DOHH2 (cell line): ENCODE results near the gene LRMDA.

Experiments
- H3F3A ChIP-seq: fragments of 200-600 bp; sonication (generic), shearing (Covaris generic); 2 replicates; pipeline ENCODE4 v1.6.0; 2016; ENCODE audit warnings: antibody characterized with exemption, mild to moderate bottlenecking; ENCODE audit not compliant: control insufficient read depth, insufficient read depth
- H3K27ac ChIP-seq: fragments of 200-600 bp; sonication (generic); 2 replicates; pipeline ENCODE4 v1.5.1; 2014; ENCODE audit warnings: low read depth, mild to moderate bottlenecking, low read length, moderate library complexity
- H3K27me3 ChIP-seq: fragments of 200-600 bp; sonication (generic); 2 replicates; pipeline ENCODE4 v1.6.1; 2014; ENCODE audit warnings: mild to moderate bottlenecking, low read length, mixed read lengths; ENCODE audit not compliant: control insufficient read depth
- H3K36me3 ChIP-seq: fragments of 200-600 bp; sonication (generic); 2 replicates; pipeline ENCODE4 v1.6.1; 2014; ENCODE audit warnings: mild to moderate bottlenecking, low read length, moderate library complexity, mixed read lengths; ENCODE audit not compliant: control insufficient read depth
- H3K4me1 ChIP-seq: fragments of 200-600 bp; sonication (generic); 2 replicates; pipeline ENCODE4 v1.6.1; 2014; ENCODE audit warnings: mild to moderate bottlenecking, low read length, mixed read lengths; ENCODE audit not compliant: control insufficient read depth
- H3K4me2 ChIP-seq: fragments of 200-600 bp; sonication (generic); 2 replicates; pipeline ENCODE4 v1.6.0; 2014; ENCODE audit warnings: mild to moderate bottlenecking, low read length, moderate library complexity
- H3K4me3 ChIP-seq: fragments of 200-600 bp; sonication (generic); 2 replicates; pipeline ENCODE4 v1.5.1; 2014; ENCODE audit warnings: mild to moderate bottlenecking, low read length, mixed read lengths
- H3K79me2 ChIP-seq: fragments of 200-600 bp; sonication (generic); 2 replicates; pipeline ENCODE4 v1.6.1; 2014; ENCODE audit warnings: mild to moderate bottlenecking, low read length, mixed read lengths; ENCODE audit not compliant: control insufficient read depth
- H3K9me2 ChIP-seq: fragments of 200-600 bp; sonication (generic); replicated peaks from 2 replicates; pipeline ENCODE4 v1.6.1; 2014; ENCODE audit warnings: mild to moderate bottlenecking, low read length, mixed read lengths; ENCODE audit not compliant: control insufficient read depth
- H3K9me3 ChIP-seq: fragments of 200-600 bp; sonication (generic); 2 replicates; pipeline ENCODE4 v1.6.1; 2014; ENCODE audit warnings: antibody characterized with exemption, low read length, mixed read lengths; ENCODE audit not compliant: control insufficient read depth, insufficient read depth
- H4K20me1 ChIP-seq: fragments of 200-600 bp; sonication (generic); 2 replicates; pipeline ENCODE4 v1.6.0; 2014; ENCODE audit warnings: low read depth, mild to moderate bottlenecking, antibody characterized with exemption, low read length, moderate library complexity; ENCODE audit not compliant: control insufficient read depth, insufficient read depth
- EZH2phosphoT487 ChIP-seq: fragments of 200-600 bp; sonication (generic); IDR thresholded peaks from 2 replicates; pipeline ENCODE4 v1.6.1; 2017; ENCODE audit warnings: borderline replicate concordance, mild to moderate bottlenecking, antibody characterized with exemption, low read length, moderate library complexity, mixed read lengths
- TF ChIP-seq, protein P1 (sequence below): fragments of 200-600 bp; sonication (generic); IDR thresholded peaks from one replicate; pipeline ENCODE4 v1.5.1; 2014; ENCODE audit warnings: antibody characterized with exemption, mild to moderate bottlenecking, low read depth, low read length; ENCODE audit not compliant: poor library complexity, severe bottlenecking

LRMDA gene

DNA sequence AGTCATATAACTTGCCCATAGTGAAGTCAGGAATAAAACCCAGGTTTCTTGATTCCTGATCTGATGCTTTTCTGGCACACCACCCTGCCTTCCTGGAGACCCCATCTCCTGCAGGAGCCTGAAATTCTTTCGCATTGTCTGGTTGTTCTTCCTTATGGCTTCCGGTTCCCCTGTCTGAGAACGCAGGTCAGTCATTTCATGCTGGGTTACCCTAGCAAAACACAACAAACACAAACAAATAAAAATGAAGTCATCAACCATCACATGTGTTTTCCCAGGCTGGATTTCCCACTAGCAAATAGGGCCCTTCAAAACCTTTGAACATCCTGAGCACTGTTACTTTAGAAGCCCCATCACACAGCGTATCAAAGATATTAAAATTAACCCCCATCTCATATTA is 569.6 kb downstream of the LRMDA start:
- Histone ChIP-seq H3K27ac (no peak overlapping the region), H3K79me2 (no peaks in the 10 kb centered on the region), H3K4me3 (no peak overlapping the region), H3K9me3 (no peaks in the 10 kb centered on the region), H3K36me3 (no peaks in the 10 kb centered on the region), H3F3A (no peaks in the 10 kb centered on the region), H3K27me3 (no peaks in the 10 kb centered on the region), H3K4me2 (no peak overlapping the region), H3K9me2 (no peaks in the 10 kb centered on the region), H4K20me1 (no peaks in the 10 kb centered on the region), H3K4me1 (no peaks in the 10 kb centered on the region)
- TF ChIP-seq, protein P1, sequence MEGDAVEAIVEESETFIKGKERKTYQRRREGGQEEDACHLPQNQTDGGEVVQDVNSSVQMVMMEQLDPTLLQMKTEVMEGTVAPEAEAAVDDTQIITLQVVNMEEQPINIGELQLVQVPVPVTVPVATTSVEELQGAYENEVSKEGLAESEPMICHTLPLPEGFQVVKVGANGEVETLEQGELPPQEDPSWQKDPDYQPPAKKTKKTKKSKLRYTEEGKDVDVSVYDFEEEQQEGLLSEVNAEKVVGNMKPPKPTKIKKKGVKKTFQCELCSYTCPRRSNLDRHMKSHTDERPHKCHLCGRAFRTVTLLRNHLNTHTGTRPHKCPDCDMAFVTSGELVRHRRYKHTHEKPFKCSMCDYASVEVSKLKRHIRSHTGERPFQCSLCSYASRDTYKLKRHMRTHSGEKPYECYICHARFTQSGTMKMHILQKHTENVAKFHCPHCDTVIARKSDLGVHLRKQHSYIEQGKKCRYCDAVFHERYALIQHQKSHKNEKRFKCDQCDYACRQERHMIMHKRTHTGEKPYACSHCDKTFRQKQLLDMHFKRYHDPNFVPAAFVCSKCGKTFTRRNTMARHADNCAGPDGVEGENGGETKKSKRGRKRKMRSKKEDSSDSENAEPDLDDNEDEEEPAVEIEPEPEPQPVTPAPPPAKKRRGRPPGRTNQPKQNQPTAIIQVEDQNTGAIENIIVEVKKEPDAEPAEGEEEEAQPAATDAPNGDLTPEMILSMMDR, result no peak
- TF ChIP-seq EZH2phosphoT487, result no peak

DNA sequence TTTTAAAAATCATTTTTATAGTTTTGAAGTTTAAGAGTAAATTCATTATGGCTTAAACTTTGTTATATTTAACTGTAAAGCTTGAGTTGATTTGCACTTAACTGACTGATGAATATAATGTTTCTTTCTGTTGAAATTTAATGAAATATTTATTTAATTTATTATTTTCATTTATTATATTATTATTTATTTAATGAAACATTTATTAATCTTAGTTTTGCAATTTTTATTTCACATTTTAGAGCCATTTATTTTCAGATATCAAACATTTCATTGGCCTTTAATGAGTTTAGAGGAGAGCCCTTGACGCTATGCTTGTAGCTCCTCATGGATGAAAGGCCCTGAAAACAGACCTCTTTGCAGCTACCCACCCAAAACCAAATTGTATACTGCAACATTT is 570.0 kb downstream of the LRMDA start:
- no peaks in the 10 kb centered on the region for H3K36me3 ChIP-seq

DNA sequence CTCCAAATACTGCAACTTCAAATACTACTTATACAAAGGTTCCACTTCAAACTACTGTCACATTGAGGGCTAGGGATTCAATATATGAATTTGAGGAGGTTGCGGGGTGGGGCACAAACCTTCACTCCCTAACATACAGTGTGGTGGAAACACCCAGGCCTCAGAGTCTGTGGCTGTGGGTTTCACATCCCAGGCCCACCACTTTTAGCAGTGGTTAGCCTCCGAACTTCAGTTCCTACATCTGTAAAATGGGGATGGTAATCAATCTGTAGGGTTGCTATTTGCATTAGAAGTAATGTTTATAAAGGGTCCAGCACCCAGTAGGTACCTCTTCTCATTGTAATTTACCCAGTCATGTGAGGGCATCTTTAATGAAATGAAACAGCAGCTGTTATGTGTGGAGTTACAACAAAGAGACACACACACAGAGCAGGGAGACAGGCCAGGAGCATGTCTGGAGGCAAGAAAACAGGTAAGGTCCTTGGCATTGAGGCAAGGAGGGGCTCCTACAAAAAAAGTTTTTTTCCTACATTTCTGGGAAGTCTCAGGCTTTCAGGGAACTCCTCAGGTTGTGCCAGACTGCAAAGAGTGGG is 570.9 kb downstream of the LRMDA start:
- H3K27ac ChIP-seq, result no peak overlapping the region
- no peaks in the 10 kb centered on the region for H3K9me3 ChIP-seq
- no peaks in the 10 kb centered on the region for H3F3A ChIP-seq
- no peaks in the 10 kb centered on the region for H3K36me3 ChIP-seq
- H3K9me2 ChIP-seq, result no peaks in the 10 kb centered on the region
- H3K79me2 ChIP-seq, result no peaks in the 10 kb centered on the region
- H3K4me1 ChIP-seq, result no peaks in the 10 kb centered on the region
- H3K4me3 ChIP-seq, result no peak overlapping the region
- TF ChIP-seq, protein P1, result no peak
- no peak for TF ChIP-seq EZH2phosphoT487
- no peak overlapping the region for H3K4me2 ChIP-seq
- no peaks in the 10 kb centered on the region for H4K20me1 ChIP-seq
- no peaks in the 10 kb centered on the region for H3K27me3 ChIP-seq

More for the DNA sequence above, 570.0 kb downstream of the LRMDA start:
- Histone ChIP-seq H3K9me3 (no peaks in the 10 kb centered on the region), H3K27ac (no peak overlapping the region), H3F3A (no peaks in the 10 kb centered on the region), H3K79me2 (no peaks in the 10 kb centered on the region), H3K9me2 (no peaks in the 10 kb centered on the region), H3K27me3 (no peaks in the 10 kb centered on the region), H3K4me3 (no peak overlapping the region), H3K4me2 (no peak overlapping the region), H4K20me1 (no peaks in the 10 kb centered on the region), H3K4me1 (no peaks in the 10 kb centered on the region)
- TF ChIP-seq EZH2phosphoT487, result no peak
- TF ChIP-seq, protein P1, result no peak
